ENCODE data around the gene ING4. TPM values are rescaled to one million over a fixed set of nuclear protein-coding genes. Genes with fewer than 3 reads are reported as not detected.
A peak's percentile ranks its signal among the peaks of the same experiment; 100 is the strongest.

ING4 gene
- total RNA-seq (2016; rRNA removed; fragmentation: Illumina TruSeq; extraction: Trizol) (12.7 and 14.4 TPM in 2 replicates), polyA plus RNA-seq (2011; rRNA removed) (32.4 and 34.2 TPM in 2 replicates), polyA minus RNA-seq (2011; rRNA and poly(A)+ RNA removed; ENCODE audit: low replicate concordance) (11.6 and 18.9 TPM in 2 replicates), Bru-seq, nascent RNA (percentile 58 among the genes with signal in this experiment), BruChase-seq, experiment 1, labeled RNA remaining after a 6-hour chase (percentile 49 among the genes with signal in this experiment), BruChase-seq, experiment 2, labeled RNA remaining after a 2-hour chase (percentile 53 among the genes with signal in this experiment)
- 2.9 and 3.4 TPM in 2 replicates for total RNA-seq (2016; cell fraction: cytosol; rRNA removed; fragmentation: Illumina TruSeq; extraction: Trizol; ENCODE audit: low read depth)
- 13.3 and 14.0 TPM in 2 replicates for total RNA-seq (2016; cell fraction: insoluble cytoplasmic fraction; rRNA removed; fragmentation: Illumina TruSeq; extraction: Trizol)
- total RNA-seq (2016; cell fraction: membrane; rRNA removed; fragmentation: Illumina TruSeq; extraction: Trizol): 5.1 and 6.2 TPM in 2 replicates
- total RNA-seq (2016; cell fraction: nucleus; rRNA removed; fragmentation: Illumina TruSeq; extraction: Trizol): 11.6 and 13.4 TPM in 2 replicates
- 22.0 and 28.2 TPM in 2 replicates for polyA plus RNA-seq (2011; cell fraction: cytosol; rRNA removed)
- polyA plus RNA-seq (2011; cell fraction: nucleus; rRNA removed): 105 and 110 TPM in 2 replicates
- 22.9 and 25.8 TPM in 2 replicates for polyA plus RNA-seq (2012)
- polyA plus RNA-seq (2016; cell fraction: cytosol; fragmentation: Illumina TruSeq; extraction: Trizol; ENCODE audit: low read depth): 2.6 and 2.9 TPM in 2 replicates
- polyA plus RNA-seq (2016; cell fraction: insoluble cytoplasmic fraction; fragmentation: Illumina TruSeq; extraction: Trizol; ENCODE audit: low read depth): 12.1 and 12.8 TPM in 2 replicates
- polyA plus RNA-seq (2016; cell fraction: membrane; fragmentation: Illumina TruSeq; extraction: Trizol; ENCODE audit: low read depth): 3.7 and 4.9 TPM in 2 replicates
- 28.8 and 29.1 TPM in 2 replicates for polyA plus RNA-seq (2016; cell fraction: nucleus; fragmentation: Illumina TruSeq; extraction: Trizol; ENCODE audit: insufficient read depth, low read depth)
- 3.6 and 5.9 TPM in 2 replicates for polyA minus RNA-seq (2011; cell fraction: cytosol; rRNA and poly(A)+ RNA removed)
- 25.4 and 28.7 TPM in 2 replicates for polyA minus RNA-seq (2011; cell fraction: nucleus; rRNA and poly(A)+ RNA removed)
- long read RNA-seq, experiment 1, transcript ING4-203 (8 exons, 741 nt): major isoform, 5 of 18 reads
- long read RNA-seq, experiment 1, transcript ING4-201 (8 exons, 1,709 nt): major isoform, 5 of 18 reads
- long read RNA-seq, experiment 1, partial matches to known transcripts: 1 of 18 reads
- long read RNA-seq, experiment 1, other reads (novel, unspliced or antisense): 3 of 18 reads
- long read RNA-seq, experiment 2, transcript ING4-203 (8 exons, 741 nt): major isoform, 6 of 11 reads
- long read RNA-seq, experiment 2, partial matches to known transcripts: 1 of 11 reads
- long read RNA-seq, experiment 2, other reads (novel, unspliced or antisense): 1 of 11 reads

- peak within 1 kb of the TSS; percentile 77 to 92 (median 87) for H3K4me3 ChIP-seq (replicated peaks in 1 of 3; ENCODE audit: insufficient read depth in 1 of 3, low read depth in 2 of 3, low read length in 3 of 3)
- H3K36me3 ChIP-seq (replicated peaks in 1 of 2; ENCODE audit: control insufficient read depth in 1 of 2, insufficient read depth in 2 of 2, low read length in 2 of 2): peaks cover 1 to 14% of the 10 kb centered on the region in 2 experiments; a peak in 4 of 5 replicates
- H4K20me1 ChIP-seq (ENCODE audit: insufficient read depth, low read length): no peaks in the 10 kb centered on the region
- H3K9ac ChIP-seq (ENCODE audit: insufficient read depth, low read depth, low read length): peak within 1 kb of the TSS; percentile 81
- H3K27ac ChIP-seq (ENCODE audit: extremely low read length, insufficient read depth, low read length): peak within 1 kb of the TSS; percentile 72
- FAIRE-seq (peak; percentile 90), ATAC-seq (peak; percentile 99), DNase-seq (ENCODE audit: low spot score) (peak; percentile 99)
- no peaks in the 10 kb centered on the region; a peak in 1 of 5 replicates for H3K27me3 ChIP-seq (ENCODE audit: control insufficient read depth in 1 of 2, insufficient read depth in 2 of 2, low read length in 2 of 2)
- H3K4me1 ChIP-seq (ENCODE audit: insufficient read depth, low read length): peaks cover 18% of the 10 kb centered on the region
- ChIA-PET CTCF (ENCODE audit: low intra/inter-chr PET ratio, low total read pairs) (no interaction called here), POLR2A (interaction anchor here (3.4 kb wide), 1 partner anchor 26 kb away, joined by 19 read pairs; the partner anchor contains the start of gene ZNF384)
- BruUV-seq (replicated peaks): no TSS peak
- WGBS (ENCODE audit: low lambda C conversion rate): 2% methylated on average over 24 of the region's 37 CpGs
- H3K79me2 ChIP-seq (ENCODE audit: insufficient read depth, low read length): peaks cover 7% of the 10 kb centered on the region
- no peaks in the 10 kb centered on the region for H3K9me3 ChIP-seq (ENCODE audit: low read length)
- peak within 1 kb of the TSS; percentile 99 for H2AFZ ChIP-seq (ENCODE audit: low read length)
- in situ Hi-C loops (cut with HindIII; ENCODE audit: extremely low pct_ligation_motif_present, low pct_unique_long_range_greater_than_20kb) (loop anchor here (5.0 kb wide), 1 partner anchor 34 kb away; no protein-coding TSS in a partner anchor), intact Hi-C loops (cut with micrococcal nuclease; ENCODE audit: unreplicated experiment) (loop anchor here (1.0 to 2.0 kb wide), 2 partner anchors 26 to 46 kb away; partner anchors contain the start of gene ZNF384)
- H3K4me2 ChIP-seq (ENCODE audit: low read depth, low read length): peak within 1 kb of the TSS; percentile 79
- no peak for TF ChIP-seq NFE2L2 (IDR thresholded peaks at IDR 0.05; ENCODE audit: low read length)
- TF ChIP-seq ETS1 (CRISPR knock-in tag; IDR thresholded peaks at IDR 0.05): no peak
- no peak for TF ChIP-seq AKNA (CRISPR knock-in tag; IDR thresholded peaks at IDR 0.05; ENCODE audit: borderline replicate concordance)
- TF ChIP-seq NBN (conservative IDR thresholded peaks at IDR 0.05): no peak
- TF ChIP-seq ZNF644 (CRISPR knock-in tag; IDR thresholded peaks at IDR 0.05; ENCODE audit: low read depth): peak; percentile 81
- no peak for TF ChIP-seq RBM39 (IDR thresholded peaks at IDR 0.05; ENCODE audit: low read depth, low read length, poor library complexity, severe bottlenecking)
- TF ChIP-seq ZNF570 (CRISPR knock-in tag; IDR thresholded peaks at IDR 0.05; ENCODE audit: borderline replicate concordance): no peak
- TF ChIP-seq AGO1 (IDR thresholded peaks at IDR 0.05; ENCODE audit: low read depth, low read length, poor library complexity, severe bottlenecking): no peak
- peak; percentile 62; the same call in 1 of the 2 replicates for TF ChIP-seq ZNF335 (CRISPR knock-in tag; IDR thresholded peaks at IDR 0.05)
- TF ChIP-seq KDM2A (CRISPR knock-in tag; IDR thresholded peaks at IDR 0.05; ENCODE audit: borderline replicate concordance, low read depth): peak; percentile 86
These were observed at the start of gene ING4 for GRCh38 chr12:6662906-6663742. TSS of gene ING4 (minus strand) at chr12:6663119. CDS start at chr12:6663101, 18 bp downstream.
